CD8-positive, alpha-beta memory T cell (primary cell): Measurements from ENCODE around the gene RAB11B. TPM values are rescaled to one million over a fixed set of nuclear protein-coding genes. Genes with fewer than 3 reads are reported as not detected.
"Not testable (repeated sequence)": the region's sequence is repeated elsewhere in the genome, so short reads cannot be mapped to it uniquely, and the experiment has no call there.

Source experiments
- CTCF ChIA-PET: fragments of 350-600 bp; sonication (Branson Sonifier 250); formaldehyde crosslinking; loops from one replicate; lab custom pipeline; 2021; ENCODE audit warnings: antibody characterized with exemption; lab: Charles Lee
- POLR2A ChIA-PET: fragments of 350-600 bp; sonication (Branson Sonifier 250); formaldehyde crosslinking; loops from one replicate; lab custom pipeline; 2021; ENCODE audit warnings: antibody characterized with exemption; lab: Charles Lee
- DNase-seq, 5 donors: peaks; one replicate each; pipeline versions ENCODE4 v3.0.0 to v3.0.0-alpha.2; 2020 to 2022; ENCODE audit warnings: mixed read lengths in 1 of 5
- H3K27ac ChIP-seq: one replicate; pipeline ENCODE4 v1.7.0; 2013; ENCODE audit warnings: low read depth, mild to moderate bottlenecking, low read length, moderate library complexity
- H3K27me3 ChIP-seq: 2 replicates; pipeline ENCODE4 v1.7.0; 2013; ENCODE audit warnings: low read length, mild to moderate bottlenecking; ENCODE audit not compliant: insufficient read depth, poor library complexity, severe bottlenecking
- H3K36me3 ChIP-seq: 2 replicates; pipeline ENCODE4 v1.7.0; 2013; ENCODE audit warnings: mild to moderate bottlenecking, low read length, moderate library complexity; ENCODE audit not compliant: insufficient read depth
- H3K4me1 ChIP-seq: 2 replicates; pipeline ENCODE4 v1.7.0; 2013; ENCODE audit warnings: mild to moderate bottlenecking, low read length, moderate library complexity; ENCODE audit not compliant: insufficient read depth
- H3K4me3 ChIP-seq: 2 replicates; pipeline ENCODE4 v1.7.0; 2013; ENCODE audit warnings: mild to moderate bottlenecking, low read length
- H3K9me3 ChIP-seq: 2 replicates; pipeline ENCODE4 v1.7.0; 2013; ENCODE audit warnings: mild to moderate bottlenecking, low read length
- H3K27ac Mint-ChIP-seq, 8 donors: one replicate each; pipeline ENCODE4 v1.8.0; 2020 to 2021; ENCODE audit warnings: mixed read lengths in 8 of 8, mild to moderate bottlenecking in 6 of 8, inconsistent platforms in 3 of 8, moderate library complexity in 3 of 8
- H3K27me3 Mint-ChIP-seq, 2 donors: one replicate each; pipeline ENCODE4 v1.8.0; 2020 to 2021; ENCODE audit warnings: mixed read lengths in 2 of 2, mild to moderate bottlenecking in 1 of 2, moderate library complexity in 1 of 2
- H3K36me3 Mint-ChIP-seq, 3 donors: one replicate each; pipeline ENCODE4 v1.8.0; 2020 to 2021; ENCODE audit warnings: mixed read lengths in 3 of 3, inconsistent platforms in 1 of 3, mild to moderate bottlenecking in 1 of 3
- H3K4me1 Mint-ChIP-seq, 3 donors: one replicate each; pipeline ENCODE4 v1.8.0; 2020 to 2021; ENCODE audit warnings: mixed read lengths in 3 of 3, inconsistent platforms in 1 of 3, mild to moderate bottlenecking in 1 of 3
- H3K4me3 Mint-ChIP-seq, 7 donors: one replicate each; pipeline ENCODE4 v1.8.0; 2020 to 2021; ENCODE audit warnings: mixed read lengths in 7 of 7, mild to moderate bottlenecking in 6 of 7, moderate library complexity in 4 of 7, inconsistent platforms in 2 of 7
- H3K9me3 Mint-ChIP-seq, 5 donors: one replicate each; pipeline ENCODE4 v1.8.0; 2020 to 2022; ENCODE audit warnings: mixed read lengths in 5 of 5, mild to moderate bottlenecking in 3 of 5, moderate library complexity in 2 of 5, inconsistent platforms in 1 of 5
- polyA plus RNA-seq: library from polyadenylated mRNA; unstranded; fragments of 300-500 nt; fragmentation: Illumina TruSeq; gene quantifications from one replicate; pipeline ENCODE4 v1.2.3, GENCODE V29; 2021
- total RNA-seq, 2 experiments: library from RNA; stranded (reverse); gene quantifications; one replicate each; pipeline ENCODE4 v1.2.3, GENCODE V29; 2021

RAB11B gene
- total and polyA plus RNA-seq, 3 experiments from 2014 or later: 61.7 to 87.4 (median 69.7) TPM

DNA sequence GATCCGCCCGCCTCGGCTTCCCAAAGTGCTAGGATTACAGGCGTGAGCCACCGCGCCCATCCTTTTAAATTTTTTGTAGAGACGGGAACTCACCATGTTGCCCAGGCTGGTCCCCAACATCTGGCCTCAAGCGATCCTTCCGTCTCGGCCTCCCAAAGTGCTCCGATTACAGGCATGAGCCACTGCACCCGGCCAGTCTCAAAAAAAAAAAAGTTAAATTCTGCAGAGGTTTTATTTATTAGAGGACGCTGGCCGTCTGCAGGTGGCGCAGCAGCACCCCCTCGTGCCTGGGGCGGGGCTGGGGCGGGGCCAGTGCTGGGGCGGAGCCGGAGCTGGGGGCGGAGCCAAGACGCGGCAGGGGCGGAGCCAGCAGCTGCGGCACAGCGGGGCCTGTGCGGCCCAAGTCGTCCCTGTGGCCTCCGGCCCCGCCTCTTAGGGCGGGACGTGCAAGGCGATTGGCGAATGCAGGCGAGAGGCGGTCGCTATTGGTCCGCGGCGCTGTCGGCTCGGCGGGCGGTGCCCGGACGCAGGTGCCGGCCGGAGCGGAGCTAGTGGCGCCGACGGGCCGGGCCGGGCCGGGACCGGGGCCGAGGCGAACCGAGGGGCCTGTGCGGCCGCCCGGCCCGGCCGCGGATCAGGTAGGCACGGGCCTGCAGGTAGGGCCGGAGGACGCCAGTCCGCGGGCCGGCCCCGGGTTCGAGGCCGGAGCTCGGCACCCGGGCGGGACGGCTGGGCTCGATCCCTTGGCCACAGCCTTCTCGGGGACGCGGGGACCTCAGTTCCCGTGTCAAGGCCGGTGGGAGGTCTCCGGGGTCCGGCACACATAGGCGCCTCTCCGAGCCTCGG, 22.8 kb downstream of the RAB11B start, which contains the start of gene MARCHF2:
TSS of gene MARCHF2 (plus strand) at position 523 of the 846 bp plus-strand sequence. CDS start 8,536 bp downstream, outside the sequence.
- peak within 1 kb of the TSS; percentile 47 for H3K27ac ChIP-seq
- H3K36me3 Mint-ChIP-seq: no peaks in the 10 kb centered on the region
- no peaks in the 10 kb centered on the region for H3K27me3 ChIP-seq
- peaks cover 8 to 17% (median 14%) of the 10 kb centered on the region in 3 donors for H3K4me1 Mint-ChIP-seq
- POLR2A ChIA-PET: interaction anchor here (0.6 to 2.1 kb wide), 9 partner anchors 11 to 229 kb away, joined by 3 to 16 read pairs (median 3); partner anchors contain the start of genes HNRNPM, MYO1F, RAB11B and ZNF414
- H3K4me1 ChIP-seq: peaks cover 6% of the 10 kb centered on the region
- peak within 1 kb of the TSS; percentile 70 to 82 (median 74) for H3K4me3 Mint-ChIP-seq
- H3K27me3 Mint-ChIP-seq: no peaks in the 10 kb centered on the region
- H3K9me3 Mint-ChIP-seq: no peaks in the 10 kb centered on the region
- H3K4me3 ChIP-seq: peak within 1 kb of the TSS; percentile 74
- peak; percentile 91 to 97 (median 93) for DNase-seq
- H3K36me3 ChIP-seq: no peaks in the 10 kb centered on the region
- CTCF ChIA-PET: interaction anchor here (0.6 to 7.4 kb wide), 21 partner anchors 9 to 241 kb away, joined by 3 to 113 read pairs (median 4); partner anchors contain the start of genes ANGPTL4, HNRNPM, MYO1F and RAB11B
- no peaks in the 10 kb centered on the region for H3K9me3 ChIP-seq
- peak within 1 kb of the TSS in 6 of 8 donors; percentile 7 to 87 (median 64) for H3K27ac Mint-ChIP-seq

DNA sequence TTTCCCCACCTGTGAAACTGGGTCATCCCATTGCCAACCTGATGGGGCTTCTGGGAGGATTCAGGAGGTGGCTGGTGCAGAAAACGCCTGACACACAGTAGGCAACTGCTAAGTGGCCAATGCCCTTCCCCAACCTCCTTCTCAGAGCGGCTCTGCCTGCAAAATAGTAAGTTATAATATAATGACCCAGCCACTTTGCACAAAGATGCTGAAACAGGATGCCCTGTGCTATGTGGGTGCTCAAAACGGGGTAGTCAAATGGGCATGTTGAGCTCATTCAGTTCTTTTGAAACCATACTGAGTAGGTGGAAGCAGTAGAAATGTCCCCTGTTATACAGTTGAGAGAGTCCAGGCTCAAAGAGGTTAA, 23.5 kb downstream of the RAB11B start:
- H3K27ac ChIP-seq: peak overlapping the region; percentile 47
- Mint-ChIP-seq H3K9me3 (no peaks in the 10 kb centered on the region), H3K4me3 (peak overlapping the region; percentile 63 to 82 (median 72)), H3K4me1 (peaks cover 8 to 18% (median 17%) of the 10 kb centered on the region in 3 donors), H3K27ac (peak overlapping the region in 6 of 8 donors; percentile 7 to 87 (median 64)), H3K36me3 (peaks cover 0 to 2% (median 0%) of the 10 kb centered on the region in 3 donors), H3K27me3 (no peaks in the 10 kb centered on the region)
- H3K27me3 ChIP-seq: no peaks in the 10 kb centered on the region
- no peaks in the 10 kb centered on the region for H3K36me3 ChIP-seq
- CTCF ChIA-PET: interaction anchor here (0.7 to 7.4 kb wide), 17 partner anchors 9 to 241 kb away, joined by 3 to 113 read pairs (median 5); partner anchors contain the start of genes ANGPTL4, HNRNPM, MYO1F and RAB11B
- H3K4me3 ChIP-seq: peak overlapping the region; percentile 74
- no peaks in the 10 kb centered on the region for H3K9me3 ChIP-seq
- H3K4me1 ChIP-seq: peaks cover 6% of the 10 kb centered on the region
- DNase-seq: no peak
- POLR2A ChIA-PET: interaction anchor here (0.6 to 2.1 kb wide), 10 partner anchors 10 to 228 kb away, joined by 3 to 16 read pairs (median 3); partner anchors contain the start of genes HNRNPM, MYO1F, RAB11B and ZNF414

DNA sequence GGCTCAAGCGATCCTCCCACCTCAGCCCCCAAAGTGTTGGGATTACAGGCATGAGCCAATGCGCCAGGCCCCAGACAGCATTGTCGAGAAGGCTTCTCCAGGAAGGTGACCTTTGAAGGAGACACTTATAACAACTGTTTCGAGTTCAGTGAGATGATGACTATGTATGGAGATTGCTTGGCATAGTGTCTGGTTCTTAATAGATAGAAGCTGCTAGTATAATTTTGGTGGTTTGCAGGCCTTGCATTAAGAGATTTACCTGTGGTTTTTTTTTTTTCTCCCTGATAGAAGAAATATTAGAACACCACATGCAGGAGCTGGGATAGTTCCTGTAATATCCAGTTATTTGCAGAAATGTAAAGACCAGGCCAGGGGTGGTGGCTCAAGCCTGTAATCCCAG, 26.6 kb downstream of the RAB11B start:
- Histone ChIP-seq H3K9me3 (no peaks in the 10 kb centered on the region), H3K27me3 (no peaks in the 10 kb centered on the region), H3K4me3 (no peak overlapping the region), H3K36me3 (no peaks in the 10 kb centered on the region), H3K27ac (no peak overlapping the region), H3K4me1 (peaks cover 6% of the 10 kb centered on the region)
- ChIA-PET POLR2A (no interaction called here), CTCF (interaction anchor here (0.9 to 1.5 kb wide), 3 partner anchors 8 to 63 kb away, joined by 3 read pairs; no protein-coding TSS in a partner anchor)
- H3K27me3 Mint-ChIP-seq: no peaks in the 10 kb centered on the region
- no peak for DNase-seq
- H3K4me3 Mint-ChIP-seq: no peak overlapping the region
- H3K9me3 Mint-ChIP-seq: no peaks in the 10 kb centered on the region
- peaks cover 0 to 4% (median 0%) of the 10 kb centered on the region in 3 donors for H3K36me3 Mint-ChIP-seq
- H3K27ac Mint-ChIP-seq: no peak overlapping the region
- peaks cover 6 to 15% (median 14%) of the 10 kb centered on the region in 3 donors for H3K4me1 Mint-ChIP-seq

DNA sequence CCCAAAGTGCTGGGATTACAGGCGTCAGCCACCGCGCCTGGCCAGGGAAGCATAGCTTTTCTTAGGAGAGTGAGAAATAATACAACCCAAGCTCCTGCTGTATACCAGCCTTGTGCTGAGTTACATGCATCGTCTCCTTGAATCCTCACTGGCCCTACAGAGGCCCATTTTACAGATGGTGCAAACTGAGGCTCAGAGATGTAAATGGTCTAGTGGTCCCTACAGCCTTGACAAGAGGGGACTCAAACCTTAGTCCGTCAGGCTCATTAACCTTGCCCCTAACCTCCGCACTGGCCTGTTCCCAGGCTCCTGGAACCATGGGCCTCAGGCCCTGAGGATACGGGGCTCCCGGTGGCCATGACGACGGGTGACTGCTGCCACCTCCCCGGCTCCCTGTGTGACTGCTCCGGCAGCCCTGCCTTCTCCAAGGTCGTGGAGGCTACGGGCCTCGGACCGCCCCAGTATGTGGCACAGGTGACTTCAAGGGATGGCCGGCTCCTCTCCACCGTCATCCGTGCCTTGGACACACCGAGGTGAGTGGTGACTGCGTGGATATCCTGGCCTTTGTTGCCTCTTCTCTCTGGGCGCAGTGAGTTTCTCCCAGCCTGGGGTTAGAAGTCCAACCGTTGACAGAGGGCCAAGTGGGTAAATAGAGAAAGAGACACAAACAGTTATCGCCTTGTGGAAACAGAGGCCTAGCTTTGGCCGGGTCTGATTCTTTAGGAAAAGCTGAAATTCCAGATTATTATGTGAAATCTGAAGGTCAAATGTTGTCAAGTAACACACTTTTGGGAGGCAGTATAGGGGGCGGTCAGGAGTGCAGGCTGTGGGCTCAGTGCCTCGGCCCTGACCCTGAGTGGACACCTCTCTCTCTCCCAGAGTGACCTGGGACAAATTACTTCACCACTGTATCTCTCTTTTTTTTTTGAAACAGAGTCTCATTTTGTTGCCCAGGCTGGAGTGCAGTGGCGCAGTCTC, 31.6 kb downstream of the RAB11B start:
- ChIA-PET CTCF (interaction anchor here (1.5 to 3.8 kb wide), 2 partner anchors 8 to 158 kb away, joined by 4 to 10 read pairs; partner anchors contain the start of gene MARCHF2), POLR2A (interaction anchor here (0.6 kb wide), 1 partner anchor 25 kb away, joined by 6 read pairs; no protein-coding TSS in a partner anchor)
- Histone ChIP-seq H3K9me3 (no peaks in the 10 kb centered on the region), H3K4me3 (no peak overlapping the region), H3K27me3 (no peaks in the 10 kb centered on the region), H3K4me1 (no peaks in the 10 kb centered on the region), H3K36me3 (no peaks in the 10 kb centered on the region), H3K27ac (no peak overlapping the region)
- H3K27ac Mint-ChIP-seq: peak overlapping the region in 1 of 8 donors; percentile 70
- H3K27me3 Mint-ChIP-seq: no peaks in the 10 kb centered on the region
- DNase-seq: no peak
- H3K9me3 Mint-ChIP-seq: no peaks in the 10 kb centered on the region
- H3K36me3 Mint-ChIP-seq: peaks cover 0 to 29% (median 2%) of the 10 kb centered on the region in 3 donors
- no peak overlapping the region for H3K4me3 Mint-ChIP-seq
- peaks cover 0 to 4% (median 0%) of the 10 kb centered on the region in 3 donors for H3K4me1 Mint-ChIP-seq

DNA sequence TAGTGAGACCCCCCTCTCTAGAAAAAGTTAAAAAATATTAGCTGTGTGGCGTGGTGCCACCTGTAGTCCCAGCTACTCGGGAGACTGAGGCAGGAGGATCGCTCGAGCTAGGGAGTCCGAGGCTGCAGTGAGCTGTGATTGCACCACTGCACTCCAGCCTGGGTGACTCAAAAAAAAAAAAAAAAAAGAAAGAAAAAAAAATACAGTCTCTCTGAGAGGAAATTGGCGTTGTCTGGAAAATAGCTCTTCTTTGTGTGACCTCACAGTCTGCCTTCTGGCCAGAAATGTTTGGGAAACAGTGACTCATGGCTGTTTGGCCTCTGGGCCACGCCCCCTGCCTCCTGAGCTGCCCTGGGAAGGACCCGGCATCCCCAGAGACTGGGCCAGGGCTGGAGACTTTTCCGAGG, 33.7 kb downstream of the RAB11B start:
- H3K9me3 ChIP-seq: no peaks in the 10 kb centered on the region
- DNase-seq: no peak
- no peaks in the 10 kb centered on the region for H3K27me3 Mint-ChIP-seq
- no peak overlapping the region for H3K4me3 Mint-ChIP-seq
- CTCF ChIA-PET: interaction anchor here (1.1 to 3.8 kb wide), 4 partner anchors 11 to 156 kb away, joined by 3 to 10 read pairs (median 4); partner anchors contain the start of gene MARCHF2
- no peaks in the 10 kb centered on the region for H3K27me3 ChIP-seq
- no peaks in the 10 kb centered on the region for H3K36me3 ChIP-seq
- H3K9me3 Mint-ChIP-seq: no peaks in the 10 kb centered on the region
- H3K27ac ChIP-seq: peak overlapping the region; percentile 38
- POLR2A ChIA-PET: interaction anchor here (0.7 kb wide), 1 partner anchor 10 kb away, joined by 4 read pairs; the partner anchor contains the start of gene MARCHF2
- H3K36me3 Mint-ChIP-seq: peaks cover 0 to 33% (median 5%) of the 10 kb centered on the region in 3 donors
- H3K4me1 Mint-ChIP-seq: no peaks in the 10 kb centered on the region
- H3K4me1 ChIP-seq: no peaks in the 10 kb centered on the region
- no peak overlapping the region for H3K4me3 ChIP-seq
- H3K27ac Mint-ChIP-seq: no peak overlapping the region

DNA sequence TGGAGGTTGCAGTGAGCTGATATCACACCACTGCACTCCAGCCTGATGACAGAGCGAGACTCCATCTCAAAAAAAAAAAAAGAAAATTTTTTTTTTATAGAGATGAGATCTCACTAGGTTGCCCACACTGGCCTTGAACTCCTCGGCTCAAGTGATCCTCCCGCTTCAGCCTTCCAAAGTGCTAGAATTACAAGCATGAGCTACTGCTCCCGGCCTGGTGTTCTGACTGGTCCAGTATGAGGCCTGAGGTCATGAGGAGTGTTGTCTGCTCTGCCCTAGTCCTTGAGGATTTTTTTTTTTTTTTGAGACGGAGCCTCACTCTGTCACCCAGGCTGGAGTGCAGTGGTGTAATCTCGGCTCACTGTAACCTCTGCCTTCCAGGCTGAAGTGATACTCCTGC, 35.2 kb downstream of the RAB11B start:
- H3K4me3 Mint-ChIP-seq, H3K4me3 ChIP-seq, H3K9me3 ChIP-seq, H3K36me3 ChIP-seq, H3K4me1 Mint-ChIP-seq, H3K27me3 Mint-ChIP-seq, H3K9me3 Mint-ChIP-seq, H3K27ac Mint-ChIP-seq, H3K27me3 ChIP-seq, H3K27ac ChIP-seq, DNase-seq, CTCF ChIA-PET, H3K4me1 ChIP-seq: not testable (repeated sequence)
- peaks cover 0 to 39% (median 5%) of the 10 kb centered on the region in 3 donors for H3K36me3 Mint-ChIP-seq
- POLR2A ChIA-PET: interaction anchor here (0.6 kb wide), 1 partner anchor 18 kb away, joined by 3 read pairs; no protein-coding TSS in a partner anchor

DNA sequence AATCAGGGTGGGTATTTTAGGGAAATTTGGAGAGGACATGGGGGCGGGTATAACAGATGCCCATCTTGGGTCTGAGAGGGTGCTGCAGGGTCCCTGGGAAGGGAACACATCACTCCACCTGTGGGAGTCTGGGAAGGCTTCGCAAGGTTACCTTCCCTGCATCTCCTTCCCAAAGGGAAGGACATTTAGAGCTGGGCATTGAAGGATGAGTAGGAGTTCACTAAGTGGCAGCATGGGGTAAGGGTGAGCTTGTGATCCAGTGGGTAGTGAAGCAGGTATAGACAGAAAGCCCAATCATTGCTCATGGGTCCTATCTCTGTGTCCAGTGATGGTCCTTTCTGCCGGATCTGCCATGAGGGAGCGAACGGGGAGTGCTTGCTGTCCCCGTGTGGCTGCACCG, 36.1 kb downstream of the RAB11B start:
- H3K4me1 Mint-ChIP-seq: no peaks in the 10 kb centered on the region
- Histone ChIP-seq H3K4me3 (no peak overlapping the region), H3K27ac (no peak overlapping the region), H3K27me3 (no peaks in the 10 kb centered on the region), H3K4me1 (no peaks in the 10 kb centered on the region), H3K36me3 (no peaks in the 10 kb centered on the region), H3K9me3 (no peaks in the 10 kb centered on the region)
- CTCF ChIA-PET: interaction anchor here (1.1 to 1.3 kb wide), 4 partner anchors 13 to 23 kb away, joined by 3 read pairs; partner anchors contain the start of genes HNRNPM and MARCHF2
- no peaks in the 10 kb centered on the region for H3K9me3 Mint-ChIP-seq
- POLR2A ChIA-PET: interaction anchor here (0.6 kb wide), 1 partner anchor 17 kb away, joined by 3 read pairs; no protein-coding TSS in a partner anchor
- no peaks in the 10 kb centered on the region for H3K27me3 Mint-ChIP-seq
- H3K36me3 Mint-ChIP-seq: peaks cover 0 to 43% (median 10%) of the 10 kb centered on the region in 3 donors
- H3K4me3 Mint-ChIP-seq: no peak overlapping the region
- no peak for DNase-seq
- H3K27ac Mint-ChIP-seq: peak overlapping the region in 3 of 8 donors; percentile 37 to 74 (median 68)
